Measurements from ENCODE around the gene CHFR. TPM values are rescaled to one million over a fixed set of nuclear protein-coding genes. Genes with fewer than 3 reads are reported as not detected.
"Not testable (repeated sequence)": the region's sequence is repeated elsewhere in the genome, so short reads cannot be mapped to it uniquely, and the experiment has no call there.

The CHFR gene
- total RNA-seq, 4 donors from 2014 or later = 36.1 to 58.6 (median 39.8) TPM

- no peaks in the 10 kb centered on the region for H3K27me3 ChIP-seq
- H3K4me1 ChIP-seq = no peaks in the 10 kb centered on the region
- no peak for DNase-seq (ENCODE audit: low spot score in 2 of 2)
- H3K9me3 ChIP-seq = no peaks in the 10 kb centered on the region
- TF ChIP-seq CTCF (IDR thresholded peaks at IDR 0.05) (no peak), EP300 (IDR thresholded peaks at IDR 0.05) (no peak), POLR2A (IDR thresholded peaks at IDR 0.05) (no peak)
- H3K36me3 ChIP-seq = peaks cover 3 to 92% (median 15%) of the 10 kb centered on the region in 3 donors
- H3K4me3 ChIP-seq = no peak overlapping the region
- WGBS, 2 donors = 97 to 98% methylated on average over 21 of the region's 21 CpGs
- H3K27ac ChIP-seq = no peak overlapping the region
Observed at GRCh38 chr12:132814232-132814631, 73.2 kb downstream of the CHFR start.

DNA sequence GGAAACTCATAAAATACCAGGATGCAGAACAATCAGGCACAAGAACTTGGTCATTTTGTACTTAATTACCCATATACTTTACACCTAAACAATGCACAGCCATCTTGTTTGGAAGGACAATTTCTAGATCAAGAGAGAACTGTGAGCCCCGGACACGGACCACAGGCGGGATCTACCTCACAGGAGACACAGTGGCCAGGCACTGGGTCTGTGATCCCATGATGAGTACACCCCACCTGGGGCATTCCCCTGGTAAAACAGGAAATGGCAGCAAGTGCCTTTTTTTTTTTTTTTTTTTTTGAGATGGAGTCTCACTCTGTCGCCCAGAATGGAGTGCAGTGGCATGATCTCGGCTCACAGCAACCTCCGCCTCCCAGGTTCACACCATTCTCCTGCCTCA, 74.0 kb downstream of the CHFR start:
- no peaks in the 10 kb centered on the region for H3K27me3 ChIP-seq
- H3K4me3 ChIP-seq = no peak overlapping the region
- no peaks in the 10 kb centered on the region for H3K9me3 ChIP-seq
- no peak for DNase-seq (ENCODE audit: low spot score in 2 of 2)
- no peaks in the 10 kb centered on the region for H3K4me1 ChIP-seq
- H3K36me3 ChIP-seq = peaks cover 3 to 92% (median 15%) of the 10 kb centered on the region in 3 donors
- TF ChIP-seq CTCF (IDR thresholded peaks at IDR 0.05) (no peak), EP300 (IDR thresholded peaks at IDR 0.05) (no peak), POLR2A (IDR thresholded peaks at IDR 0.05) (no peak)
- H3K27ac ChIP-seq = no peak overlapping the region
- WGBS, 2 donors = 92 to 98% methylated on average over 6 of the region's 6 CpGs

DNA sequence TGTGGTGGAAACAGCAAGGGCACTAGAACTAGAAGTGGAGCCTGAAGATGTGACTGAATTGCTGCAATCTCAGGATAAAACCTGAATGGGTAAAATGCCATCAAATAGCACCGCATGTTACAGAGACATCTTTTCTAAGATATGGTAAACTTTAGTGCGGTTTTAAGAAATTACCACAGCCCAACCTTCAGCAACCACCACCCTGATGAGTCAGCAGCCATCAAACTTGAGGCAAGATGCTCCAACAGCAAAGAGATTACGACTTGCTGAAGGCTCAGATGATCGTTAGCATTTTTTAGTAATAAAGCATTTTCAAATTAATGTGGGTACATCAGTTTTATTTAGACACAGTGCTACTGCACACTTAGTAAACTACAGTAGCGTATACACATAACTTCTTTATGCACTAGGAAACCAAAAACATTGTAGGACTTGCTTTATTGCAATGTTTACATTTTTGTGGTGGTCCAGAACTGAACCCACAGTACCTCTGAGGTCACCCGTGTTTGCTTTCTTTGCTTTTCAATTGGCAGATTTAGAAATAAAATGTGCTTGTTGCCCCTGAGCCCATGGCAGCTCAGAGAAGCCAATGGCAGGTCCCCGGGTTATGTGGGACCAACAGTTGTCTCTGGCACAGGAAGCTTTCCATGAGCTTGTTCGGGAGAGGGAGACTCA, 74.6 kb downstream of the CHFR start:
- H3K36me3 ChIP-seq = peaks cover 3 to 92% (median 15%) of the 10 kb centered on the region in 3 donors

GRCh38 chr12:132809391-132809790, 78.0 kb downstream of the CHFR start:
- not testable (repeated sequence) for H3K27me3 ChIP-seq, H3K4me3 ChIP-seq, H3K9me3 ChIP-seq, H3K4me1 ChIP-seq, H3K27ac ChIP-seq
- H3K36me3 ChIP-seq = peaks cover 0 to 97% (median 11%) of the 10 kb centered on the region in 3 donors
- peak in 1 of 2 donors; percentile 44 for DNase-seq (ENCODE audit: low spot score in 2 of 2)
- WGBS, 2 donors = 70 to 77% methylated on average over 12 to 13 of the region's 13 CpGs

More for the DNA sequence above, 74.6 kb downstream of the CHFR start:
- 84 to 88% methylated on average over 7 to 8 of the region's 8 CpGs for WGBS, 2 donors
- Histone ChIP-seq H3K4me1 (no peaks in the 10 kb centered on the region), H3K4me3 (no peak overlapping the region), H3K27ac (no peak overlapping the region), H3K27me3 (no peaks in the 10 kb centered on the region), H3K9me3 (no peaks in the 10 kb centered on the region)
- no peak for TF ChIP-seq POLR2A (IDR thresholded peaks at IDR 0.05)
- no peak for TF ChIP-seq CTCF (IDR thresholded peaks at IDR 0.05)
- TF ChIP-seq EP300 (IDR thresholded peaks at IDR 0.05) = no peak
- DNase-seq (ENCODE audit: low spot score in 2 of 2) = no peak

DNA sequence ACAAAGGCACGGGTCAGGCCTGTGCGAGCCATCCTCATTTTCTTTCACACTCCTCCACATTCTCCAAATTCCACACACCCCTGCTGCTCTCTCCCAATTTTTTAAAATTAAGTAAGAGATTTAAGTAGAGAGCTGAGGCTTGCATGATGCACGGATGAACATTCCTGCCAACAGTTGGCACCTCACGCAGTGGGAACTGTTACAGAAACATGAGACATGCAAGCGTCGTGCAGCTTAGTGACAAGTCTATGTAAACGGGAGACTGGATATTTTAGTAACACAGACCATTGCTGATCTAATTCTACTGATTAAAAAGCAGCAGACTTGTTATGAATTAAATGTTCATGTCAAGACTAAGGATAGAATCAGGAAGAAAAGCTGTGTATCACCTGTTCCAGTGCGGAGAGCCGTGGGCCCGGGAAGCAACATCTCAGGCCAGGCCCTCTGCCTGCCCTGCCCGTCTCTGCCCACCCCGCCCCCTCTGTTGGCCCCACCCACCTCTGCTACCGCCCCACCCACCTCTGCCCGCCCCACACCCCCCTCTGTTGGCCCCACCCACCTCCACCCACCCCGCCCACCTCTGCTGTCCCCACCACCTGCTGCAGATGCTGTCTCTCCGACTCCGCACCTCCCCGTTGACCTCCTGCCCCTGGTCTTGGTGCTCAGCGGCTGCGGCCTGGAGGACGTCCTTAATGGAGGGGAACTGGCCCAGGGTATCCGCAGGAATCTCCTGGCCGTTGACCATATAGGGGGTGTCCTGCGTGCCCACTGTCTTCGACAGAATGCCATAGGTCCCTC, 79.9 kb downstream of the CHFR start:
- no peak for DNase-seq (ENCODE audit: low spot score in 2 of 2)
- H3K36me3 ChIP-seq = peaks cover 0 to 97% (median 15%) of the 10 kb centered on the region in 3 donors
- H3K4me1 ChIP-seq = peaks cover 0 to 4% (median 0%) of the 10 kb centered on the region in 4 donors
- 77% methylated on average over 18 to 25 of the region's 25 CpGs for WGBS, 2 donors
- H3K27ac ChIP-seq = no peak overlapping the region
- no peaks in the 10 kb centered on the region for H3K9me3 ChIP-seq
- H3K27me3 ChIP-seq = no peaks in the 10 kb centered on the region
- TF ChIP-seq POLR2A (IDR thresholded peaks at IDR 0.05) (no peak), EP300 (IDR thresholded peaks at IDR 0.05) (no peak), CTCF (IDR thresholded peaks at IDR 0.05) (no peak)
- H3K4me3 ChIP-seq = no peak overlapping the region

Measured in tibial nerve (tissue), 4 donors.